GM12878 (cell line): ENCODE measurements around the gene SESN1. TPM values are rescaled to one million over a fixed set of nuclear protein-coding genes. Genes with fewer than 3 reads are reported as not detected.

Experiments
- ATAC-seq: fragments of 200-7000 bp; cut with Tn5 transposase; 3 replicates; pipeline ENCODE4 v1.9.1; 2020; ENCODE audit warnings: mild to moderate bottlenecking, moderate library complexity
- BruUV-seq: library from RNA; stranded (reverse); fragments of 400-500 nt; replicated peaks from 2 replicates; lab custom pipeline; 2021; lab: Mats Ljungman, UMichigan
- CTCF ChIA-PET: fragments of 300-600 bp; sonication (Branson Sonifier 250); formaldehyde crosslinking; extraction: SDS; loops from one replicate; lab custom pipeline; 2021; ENCODE audit warnings: inconsistent platforms; lab: Yijun Ruan, JAX
- POLR2A ChIA-PET: fragments of 350-600 bp; formaldehyde crosslinking; extraction: SDS; loops from one replicate; lab custom pipeline; 2021; ENCODE audit warnings: inconsistent platforms; lab: Charles Lee
- RAD21 ChIA-PET: fragments of 300-600 bp; sonication (Branson Sonifier 250); formaldehyde crosslinking; loops from one replicate; lab custom pipeline; 2023; ENCODE audit warnings: antibody characterized with exemption; ENCODE audit not compliant: unreplicated experiment; lab: Charles Lee
- SMC1A ChIA-PET: fragments of 300-600 bp; sonication (Branson Sonifier 250); formaldehyde crosslinking; loops from one replicate; lab custom pipeline; 2023; ENCODE audit not compliant: unreplicated experiment, uncharacterized antibody; lab: Charles Lee
- DNase-seq: peaks from one replicate; pipeline ENCODE4 v3.0.0-alpha.2; 2011; ENCODE audit warnings: low read depth, low spot score
- FAIRE-seq: peaks from 3 replicates; lab custom pipeline; 2011; peaks lifted over from hg19 to GRCh38; lab: Jason Lieb, UNC
- H2AFZ ChIP-seq: 2 replicates; pipeline ENCODE4 v1.6.0; 2011; ENCODE audit warnings: low read depth, low read length, control low read depth; ENCODE audit not compliant: control insufficient read depth
- H3K27ac ChIP-seq: 2 replicates; pipeline ENCODE4 v1.5.1; 2011; ENCODE audit warnings: control low read depth; ENCODE audit not compliant: control insufficient read depth, insufficient read depth
- H3K27me3 ChIP-seq, 2 experiments: replicated peaks in 1 of 2; 2 replicates each; pipeline versions ENCODE4 v1.6.0 to v1.6.1; 2011; ENCODE audit warnings: low read length in 1 of 2; ENCODE audit not compliant: control insufficient read depth in 2 of 2, insufficient read depth in 2 of 2
- H3K36me3 ChIP-seq, 2 experiments: 2 replicates each; pipeline ENCODE4 v1.5.1; 2011; ENCODE audit warnings: low read length in 1 of 2; ENCODE audit not compliant: control insufficient read depth in 2 of 2, insufficient read depth in 2 of 2
- H3K4me1 ChIP-seq: 2 replicates; pipeline ENCODE4 v1.6.1; 2011; ENCODE audit warnings: mild to moderate bottlenecking, low read length, moderate library complexity, mixed read lengths; ENCODE audit not compliant: control insufficient read depth, insufficient read depth
- H3K4me2 ChIP-seq: 2 replicates; pipeline ENCODE4 v1.6.0; 2011; ENCODE audit warnings: control low read depth; ENCODE audit not compliant: control insufficient read depth, insufficient read depth
- H3K4me3 ChIP-seq: fragments of 200-600 bp; sonication (generic); 2 replicates; pipeline ENCODE4 v1.5.1; 2016
- H3K79me2 ChIP-seq: 2 replicates; pipeline ENCODE4 v1.6.0; 2011; ENCODE audit warnings: low read length; ENCODE audit not compliant: control insufficient read depth, insufficient read depth
- H3K9ac ChIP-seq: 2 replicates; pipeline ENCODE4 v1.8.0; 2011; ENCODE audit warnings: low read length, control low read depth, mixed read lengths; ENCODE audit not compliant: control insufficient read depth, insufficient read depth
- H3K9me3 ChIP-seq: replicated peaks from 3 replicates; pipeline ENCODE4 v1.5.1; 2011; ENCODE audit warnings: mild to moderate bottlenecking, low read length; ENCODE audit not compliant: control insufficient read depth, insufficient read depth
- H4K20me1 ChIP-seq: 2 replicates; pipeline ENCODE4 v1.6.0; 2011; ENCODE audit not compliant: control insufficient read depth, insufficient read depth
- BCLAF1 ChIP-seq: fragments of 450-650 bp; IDR thresholded peaks from 2 replicates; pipeline ENCODE4 v1.6.1; 2017; ENCODE audit warnings: antibody characterized with exemption, mild to moderate bottlenecking, moderate library complexity
- CHD1 ChIP-seq: IDR thresholded peaks from 2 replicates; pipeline ENCODE4 v1.6.1; 2012; ENCODE audit warnings: low read depth, low read length, improper control_type of control experiment
- DPF2 ChIP-seq: fragments of 450-650 bp; IDR thresholded peaks from 2 replicates; pipeline ENCODE4 v1.6.1; 2017; ENCODE audit warnings: mild to moderate bottlenecking
- EP300 ChIP-seq, 2 experiments: fragments of 150-350 bp in 1 of 2; IDR thresholded peaks; 2 replicates each; pipeline ENCODE4 v1.6.1; 2011 to 2012; ENCODE audit warnings: low read depth in 2 of 2, low read length in 2 of 2, borderline replicate concordance in 1 of 2, improper control_type of control experiment in 1 of 2, inconsistent platforms in 1 of 2; ENCODE audit not compliant: control insufficient read depth in 1 of 2
- FOS ChIP-seq: IDR thresholded peaks from 3 replicates; pipeline ENCODE4 v1.6.1; 2011; ENCODE audit warnings: borderline replicate concordance; ENCODE audit not compliant: insufficient read length; ENCODE audit errors: extremely low read depth
- POLR2AphosphoS2 ChIP-seq: IDR thresholded peaks from 2 replicates; pipeline ENCODE4 v1.6.1; 2011; ENCODE audit warnings: low read depth, mild to moderate bottlenecking, low read length, improper control_type of control experiment, moderate library complexity
- PRDM15 ChIP-seq: fragments of 450-650 bp; formaldehyde crosslinking; IDR thresholded peaks from 2 replicates; pipeline ENCODE4 v1.4.0; 2020; ENCODE audit warnings: mild to moderate bottlenecking, moderate library complexity
- ZNF274 ChIP-seq: IDR thresholded peaks from one replicate; pipeline ENCODE4 v1.8.0; 2011; ENCODE audit not compliant: insufficient read length, insufficient read depth
- ZNF687 ChIP-seq: fragments of 450-650 bp; IDR thresholded peaks from 2 replicates; pipeline ENCODE4 v1.6.1; 2017; ENCODE audit warnings: mild to moderate bottlenecking, moderate library complexity
- WGBS: methylation state at CpG from one replicate; pipeline ENCODE4 v1.1.6; 2016; ENCODE audit warnings: low lambda C conversion rate; ENCODE audit not compliant: insufficient replicate concordance, insufficient coverage; ENCODE audit errors: missing lambda C conversion rate; 5-methylcytosine and 5-hydroxymethylcytosine counted together
- in situ Hi-C: fragments of 300-500 bp; cut with MboI; formaldehyde crosslinking; loops from 9 replicates; pipeline ENCODE4 v1.14.3; 2018; ENCODE audit warnings: mixed read lengths
- intact Hi-C: fragments of 100-400 bp; cut with micrococcal nuclease; formaldehyde crosslinking; loops from one replicate; pipeline ENCODE4 v1.14.2; 2022; ENCODE audit not compliant: unreplicated experiment
- polyA plus RNA-seq, 11 experiments: library from polyadenylated mRNA; depleted of rRNA in 4 of 11; unstranded in 6 of 11; stranded (reverse) in 5 of 11; fragments of >200 nt; fragmentation: Nextera tagmentation in 4 of 11; fragmentation: Illumina TruSeq in 1 of 11; extraction: Ambion mirVana in 4 of 11; extraction: Trizol in 1 of 11; gene quantifications; 1 replicate in 1 of 11; 2 replicates in 10 of 11; pipeline versions ENCODE4 v1.2.1 to v1.2.3, GENCODE V29; 2011 to 2016; ENCODE audit warnings: inconsistent platforms in 2 of 11, missing spikeins in 2 of 11, low read depth in 1 of 11
- total RNA-seq, 4 experiments: library from RNA; depleted of rRNA in 3 of 4; stranded (reverse); fragments of >200 nt in 3 of 4; fragmentation: Illumina TruSeq in 1 of 4; extraction: Trizol in 1 of 4; gene quantifications; 2 replicates each; pipeline versions ENCODE4 v1.2.1 to v1.2.3, GENCODE V29; 2013 to 2021

Gene SESN1
- total and polyA plus RNA-seq, 10 of the 15 experiments (the other 5 are each of a cell fraction or from before 2014, with no cell fraction given): 1.3 to 13.0 (median 3.3) TPM

GRCh38 chr6:109118337-109118736 lies 23.7 kb upstream of the SESN1 start (continued):
- TF ChIP-seq FOS (no peak), POLR2AphosphoS2 (no peak), ZNF274 (no peak), PRDM15 (CRISPR knock-in tag) (no peak)

GRCh38 chr6:109117346-109118035 lies 22.8 kb upstream of the SESN1 start:
- Histone ChIP-seq H2AFZ (no peak overlapping the region; the same call in 1 of the 2 replicates), H3K4me2 (0 out of 2 replicates have a peak overlapping the region, but pooled peaks have one; percentile 41), H3K36me3 (no peaks in the 10 kb centered on the region), H3K9me3 (no peaks in the 10 kb centered on the region), H3K9ac (no peak overlapping the region), H4K20me1 (no peaks in the 10 kb centered on the region), H3K4me3 (no peak overlapping the region), H3K27ac (peak overlapping the region; percentile 33; the same call in 1 of the 2 replicates), H3K4me1 (peaks cover 13% of the 10 kb centered on the region), H3K27me3 (no peaks in the 10 kb centered on the region), H3K79me2 (no peaks in the 10 kb centered on the region)
- 47% methylated on average over 5 of the region's 5 CpGs for WGBS
- intact Hi-C loops: no loop called here
- SMC1A ChIA-PET: interaction anchor here (0.8 to 3.8 kb wide), 6 partner anchors 11 to 262 kb away, joined by 3 to 24 read pairs (median 5); partner anchors contain the start of genes CEP57L1 and SESN1
- ATAC-seq (peak; percentile 93), FAIRE-seq (no peak), DNase-seq (peak; percentile 85)
- in situ Hi-C loops: no loop called here
- no TSS peak for BruUV-seq
- POLR2A ChIA-PET: interaction anchor here (0.6 to 2.4 kb wide), 4 partner anchors 16 to 23 kb away, joined by 4 to 10 read pairs (median 6); partner anchors contain the start of genes CEP57L1 and SESN1
- RAD21 ChIA-PET: interaction anchor here (1.3 to 2.2 kb wide), 3 partner anchors 21 to 70 kb away, joined by 3 to 9 read pairs (median 4); partner anchors contain the start of gene SESN1
- CTCF ChIA-PET: interaction anchor here (0.5 to 2.2 kb wide), 6 partner anchors 11 to 1825 kb away, joined by 3 to 8 read pairs (median 3); partner anchors contain the start of gene SESN1
- TF ChIP-seq CHD1 (no peak), ZNF687 (peak; percentile 48; the same call in 1 of the 2 replicates), EP300 (IDR thresholded peaks at IDR 0.05; ENCODE audit: borderline replicate concordance in 1 of 2, control insufficient read depth in 1 of 2, low read depth in 2 of 2, low read length in 2 of 2) (peak in 1 of 2 experiments; percentile 69; a peak in 2 of 4 replicates), BCLAF1 (no peak), DPF2 (peak; percentile 91)
